Mucosa of rectum (tissue), 2 donors: Measurements from ENCODE around the gene MRPS23.

Experiments used
- H3K27ac ChIP-seq, 2 donors: one replicate each; pipeline ENCODE4 v1.7.0; 2013; ENCODE audit warnings: inconsistent platforms in 2 of 2, low read depth in 2 of 2, low read length in 2 of 2
- H3K27me3 ChIP-seq, 2 donors: one replicate each; pipeline ENCODE4 v1.7.0; 2013; ENCODE audit warnings: low read length in 2 of 2; ENCODE audit not compliant: control insufficient read depth in 2 of 2, insufficient read depth in 2 of 2
- H3K36me3 ChIP-seq, 2 donors: one replicate each; pipeline ENCODE4 v1.7.0; 2013; ENCODE audit warnings: low read length in 2 of 2; ENCODE audit not compliant: control insufficient read depth in 2 of 2, insufficient read depth in 2 of 2
- H3K4me1 ChIP-seq, 2 donors: one replicate each; pipeline ENCODE4 v1.7.0; 2013; ENCODE audit warnings: low read length in 2 of 2, mild to moderate bottlenecking in 1 of 2; ENCODE audit not compliant: control insufficient read depth in 2 of 2, insufficient read depth in 2 of 2
- H3K4me3 ChIP-seq, 2 donors: one replicate each; pipeline ENCODE4 v1.7.0; 2013; ENCODE audit warnings: low read length in 2 of 2
- H3K9ac ChIP-seq, 2 donors: one replicate each; pipeline ENCODE4 v1.7.0; 2013; ENCODE audit warnings: low read length in 2 of 2, low read depth in 1 of 2, mild to moderate bottlenecking in 1 of 2
- H3K9me3 ChIP-seq, 2 donors: one replicate each; pipeline ENCODE4 v1.7.0; 2013; ENCODE audit warnings: low read length in 2 of 2; ENCODE audit not compliant: control insufficient read depth in 2 of 2
- donor health status: healthy.
- donor health status: Normal muscosa, but diverticular disease.

Gene MRPS23

DNA sequence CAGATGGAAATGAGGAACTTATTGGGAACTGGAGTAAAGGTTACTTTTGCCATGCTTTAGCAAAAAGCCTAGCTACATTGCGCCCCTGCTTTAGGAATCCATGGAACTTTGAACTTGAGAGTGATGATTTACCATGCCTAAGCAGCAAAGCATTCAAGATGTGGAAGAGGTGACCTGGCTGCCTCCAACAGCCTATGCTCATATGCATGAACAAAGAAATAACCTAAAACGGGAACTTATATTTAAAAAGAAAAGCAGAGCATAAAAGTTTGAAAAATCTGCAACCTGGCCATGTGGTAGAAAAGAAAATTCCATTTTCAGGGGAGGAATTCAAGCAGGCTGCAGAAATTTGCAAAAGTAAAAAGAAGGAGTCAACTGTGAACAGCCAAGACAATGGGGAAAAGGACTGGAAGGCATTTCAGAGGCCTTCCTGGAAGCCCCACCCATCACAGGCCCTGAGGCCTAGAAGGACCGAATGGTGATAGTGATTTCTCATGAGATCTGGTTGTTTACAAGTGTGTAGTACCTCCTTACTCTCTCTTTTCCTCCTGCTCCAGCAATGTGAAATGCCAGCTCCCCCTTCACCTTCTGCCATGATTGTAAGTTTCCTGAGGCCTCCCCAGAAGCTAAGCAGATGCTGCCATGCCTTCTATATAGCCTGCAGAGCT is 48.7 kb downstream of the MRPS23 start:
- Histone ChIP-seq H3K4me1 (no peaks in the 10 kb centered on the region), H3K27me3 (no peaks in the 10 kb centered on the region), H3K27ac (no peak overlapping the region), H3K9ac (no peak overlapping the region), H3K36me3 (no peaks in the 10 kb centered on the region), H3K4me3 (no peak overlapping the region), H3K9me3 (no peaks in the 10 kb centered on the region)

- Histone ChIP-seq H3K9me3 (no peaks in the 10 kb centered on the region), H3K36me3 (no peaks in the 10 kb centered on the region), H3K9ac (no peak overlapping the region), H3K27me3 (peaks cover 0 to 2% of the 10 kb centered on the region in 2 donors), H3K4me3 (no peak overlapping the region), H3K4me1 (no peaks in the 10 kb centered on the region), H3K27ac (no peak overlapping the region)
Observed at GRCh38 chr17:57794841-57795240, 55.0 kb downstream of the MRPS23 start.

DNA sequence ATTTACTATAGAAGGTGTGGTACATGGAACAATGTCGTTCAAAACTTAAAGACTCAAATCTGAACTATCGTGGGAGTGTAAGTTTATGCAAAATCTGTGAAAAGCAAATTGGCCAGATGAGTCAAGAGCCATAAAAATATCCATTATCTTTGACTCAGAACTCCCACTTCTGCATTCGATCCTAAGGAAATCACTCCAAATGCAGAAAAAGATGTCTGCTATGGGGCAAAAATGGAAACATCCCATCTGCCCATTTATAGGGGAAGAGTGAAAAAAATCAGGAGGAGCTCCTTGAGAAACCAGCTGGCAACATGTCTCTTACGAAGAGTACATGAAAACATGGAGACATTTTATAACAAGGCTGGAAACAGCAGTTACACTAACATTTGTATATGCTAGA is 61.1 kb downstream of the MRPS23 start:
- Histone ChIP-seq H3K4me1 (no peaks in the 10 kb centered on the region), H3K27me3 (peaks cover 5 to 11% of the 10 kb centered on the region in 2 donors), H3K27ac (no peak overlapping the region), H3K4me3 (no peak overlapping the region), H3K9me3 (no peaks in the 10 kb centered on the region), H3K9ac (no peak overlapping the region), H3K36me3 (no peaks in the 10 kb centered on the region)

- H3K4me1 ChIP-seq, result peaks cover 0 to 3% of the 10 kb centered on the region in 2 donors
- H3K9ac ChIP-seq, result no peak overlapping the region
- peaks cover 8 to 16% of the 10 kb centered on the region in 2 donors for H3K27me3 ChIP-seq
- H3K27ac ChIP-seq, result no peak overlapping the region
- no peaks in the 10 kb centered on the region for H3K9me3 ChIP-seq
- no peak overlapping the region for H3K4me3 ChIP-seq
- no peaks in the 10 kb centered on the region for H3K36me3 ChIP-seq
Observed at GRCh38 chr17:57785022-57785421, 64.8 kb downstream of the MRPS23 start.
